GM21447 (cell line): ENCODE data around the gene ATOH8.

Source experiments
- ATAC-seq: cut with Tn5 transposase; IDR thresholded peaks from one replicate; pipeline ENCODE4 v1.9.1; 2021; ENCODE audit not compliant: unreplicated experiment

The ATOH8 gene

GRCh38 chr2:85770369-85770768 is 16.6 kb downstream of the ATOH8 start:
- ATAC-seq: no peak

- no peak for ATAC-seq
Observed at GRCh38 chr2:85770786-85771409, 17.1 kb downstream of the ATOH8 start.

GRCh38 chr2:85771486-85771885 is 17.7 kb downstream of the ATOH8 start:
- no peak for ATAC-seq

DNA sequence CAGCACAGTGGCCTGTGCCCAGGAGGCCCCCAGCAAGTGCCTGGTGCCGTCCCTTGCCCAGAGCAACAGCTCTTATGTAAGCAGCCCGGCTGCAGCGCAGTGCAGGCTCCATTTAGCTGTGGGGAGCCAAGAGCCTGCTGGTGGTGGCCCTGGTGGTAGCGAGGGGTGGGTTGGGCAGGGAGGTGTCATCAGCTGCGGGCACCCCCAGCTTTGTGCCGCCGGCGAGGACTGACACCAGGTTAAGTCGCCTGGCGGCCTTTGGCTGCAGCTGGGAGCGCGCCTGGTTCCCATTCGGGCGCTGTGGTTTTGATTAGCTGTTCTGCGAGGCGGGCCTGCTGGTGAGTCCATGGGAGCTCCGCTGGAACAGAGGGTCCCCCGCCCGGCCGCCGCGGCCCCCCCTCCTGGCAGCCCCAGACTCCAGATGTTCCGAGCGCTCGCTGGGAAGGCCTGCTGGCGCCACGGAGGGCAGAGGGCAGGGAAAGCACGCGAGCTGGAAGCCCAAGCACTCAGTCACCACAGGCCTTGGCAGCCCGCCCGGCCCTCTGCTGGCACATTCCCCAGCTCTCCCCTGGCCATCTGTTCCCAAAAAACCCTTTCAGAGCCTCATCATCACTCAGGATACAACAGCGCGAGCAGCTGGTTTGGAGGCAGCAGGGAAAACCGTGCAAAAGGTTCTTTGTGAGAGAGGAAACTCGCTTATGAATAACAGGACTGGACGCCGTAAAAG is 18.4 kb downstream of the ATOH8 start:
- ATAC-seq: no peak

GRCh38 chr2:85772841-85773491 is 19.2 kb downstream of the ATOH8 start:
- no peak for ATAC-seq

DNA sequence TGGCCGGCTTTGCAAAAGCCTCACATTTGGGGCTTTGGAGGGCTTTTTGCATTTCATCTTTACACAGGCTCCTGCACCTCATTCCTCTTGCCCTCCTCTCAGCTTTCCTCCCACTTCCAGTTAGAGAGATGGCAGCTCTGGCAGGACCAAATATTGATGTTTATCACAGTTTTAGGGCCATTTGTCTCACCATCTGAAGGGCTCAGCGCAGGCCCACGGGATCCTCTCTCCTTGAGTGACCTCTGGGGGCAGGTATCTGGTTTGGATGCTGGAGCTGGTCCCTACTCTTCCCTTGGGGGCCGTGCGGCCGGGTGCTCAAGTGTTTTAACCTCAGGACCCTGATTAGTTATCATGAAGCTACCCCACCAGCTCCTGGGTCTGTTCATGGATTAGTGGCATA is 19.9 kb downstream of the ATOH8 start:
- ATAC-seq: no peak

DNA sequence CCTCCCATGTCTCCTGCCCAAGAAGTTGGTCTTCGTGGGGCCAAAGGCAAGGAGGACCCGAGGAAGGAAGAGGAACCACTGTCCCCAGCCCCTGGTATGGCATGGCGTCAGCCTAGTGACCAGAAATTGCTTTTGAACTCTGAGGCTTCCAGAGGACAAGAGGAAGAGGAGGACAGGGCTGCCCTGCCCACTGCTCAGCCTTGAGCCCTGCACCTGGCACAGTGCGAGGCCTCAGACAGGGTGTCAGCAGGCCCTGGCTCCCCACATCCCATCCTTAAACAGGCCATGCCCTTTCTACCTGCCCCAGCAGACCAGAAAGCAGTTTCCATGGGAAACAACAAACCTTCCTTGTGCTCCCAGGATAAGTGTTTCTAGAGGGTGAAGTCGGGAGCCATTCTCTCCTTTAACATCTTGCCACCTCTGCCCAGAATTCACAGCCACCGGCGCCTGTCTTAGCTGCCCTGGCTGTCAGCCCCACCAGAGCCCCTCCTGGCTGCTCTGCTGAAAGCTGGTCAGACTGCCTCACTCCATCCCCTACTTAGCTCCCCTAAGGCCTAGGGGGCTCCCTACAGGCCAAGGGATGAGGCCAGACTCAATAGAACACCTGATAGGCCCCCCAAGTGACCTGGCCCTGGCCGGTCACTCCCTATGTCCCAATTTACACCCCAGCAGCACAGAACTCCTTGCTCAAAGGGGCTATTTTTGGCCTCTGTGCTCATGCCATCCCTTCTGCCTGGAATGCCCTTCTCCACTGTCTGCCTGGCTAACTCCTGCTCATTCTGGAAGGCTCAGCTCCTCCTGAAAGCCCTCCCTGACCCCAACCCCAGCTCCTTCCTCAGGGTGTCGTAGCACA is 20.6 kb downstream of the ATOH8 start:
- ATAC-seq: no peak

GRCh38 chr2:85775406-85776381 is 21.9 kb downstream of the ATOH8 start:
- no peak for ATAC-seq

DNA sequence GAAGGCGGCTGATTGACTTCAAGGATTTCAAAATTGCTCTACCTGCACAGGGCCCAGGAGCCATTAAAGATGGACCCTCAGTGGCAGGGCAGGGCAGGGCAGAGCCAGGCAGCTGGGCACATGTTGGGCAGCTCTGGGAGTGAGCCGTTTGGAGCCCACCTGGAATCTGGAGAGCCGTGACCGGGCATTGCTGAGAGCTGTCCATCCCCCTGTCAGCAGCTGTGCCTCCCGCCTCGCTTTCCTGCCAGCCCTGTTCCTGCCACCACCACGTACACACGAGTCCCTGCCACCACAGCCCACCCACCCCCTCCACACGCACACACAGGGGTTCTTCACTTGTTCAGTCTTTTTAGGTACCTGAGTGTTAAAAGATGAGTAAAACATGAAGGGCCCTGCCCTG is 22.9 kb downstream of the ATOH8 start:
- no peak for ATAC-seq

DNA sequence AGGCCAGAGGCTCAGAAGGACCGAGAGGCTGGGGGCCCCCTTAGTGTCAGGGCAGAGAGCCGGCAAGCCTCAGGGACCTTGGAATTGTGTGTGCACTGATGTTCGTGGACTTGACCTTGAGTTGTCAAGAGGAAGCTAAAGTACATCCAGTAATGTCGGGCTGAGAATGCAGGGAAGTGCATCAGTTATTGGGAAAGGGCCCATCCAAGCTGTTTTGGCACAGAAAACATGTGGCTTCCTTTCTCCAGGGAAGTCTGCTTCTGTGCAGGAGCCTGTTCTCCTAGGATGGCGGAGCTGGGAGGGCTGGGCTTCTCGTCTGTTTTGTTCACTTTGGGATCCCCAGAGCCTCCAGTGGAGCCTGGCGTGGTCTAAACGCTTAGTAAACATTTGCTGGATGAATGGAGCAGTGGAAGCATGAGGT is 23.7 kb downstream of the ATOH8 start:
- ATAC-seq: no peak

DNA sequence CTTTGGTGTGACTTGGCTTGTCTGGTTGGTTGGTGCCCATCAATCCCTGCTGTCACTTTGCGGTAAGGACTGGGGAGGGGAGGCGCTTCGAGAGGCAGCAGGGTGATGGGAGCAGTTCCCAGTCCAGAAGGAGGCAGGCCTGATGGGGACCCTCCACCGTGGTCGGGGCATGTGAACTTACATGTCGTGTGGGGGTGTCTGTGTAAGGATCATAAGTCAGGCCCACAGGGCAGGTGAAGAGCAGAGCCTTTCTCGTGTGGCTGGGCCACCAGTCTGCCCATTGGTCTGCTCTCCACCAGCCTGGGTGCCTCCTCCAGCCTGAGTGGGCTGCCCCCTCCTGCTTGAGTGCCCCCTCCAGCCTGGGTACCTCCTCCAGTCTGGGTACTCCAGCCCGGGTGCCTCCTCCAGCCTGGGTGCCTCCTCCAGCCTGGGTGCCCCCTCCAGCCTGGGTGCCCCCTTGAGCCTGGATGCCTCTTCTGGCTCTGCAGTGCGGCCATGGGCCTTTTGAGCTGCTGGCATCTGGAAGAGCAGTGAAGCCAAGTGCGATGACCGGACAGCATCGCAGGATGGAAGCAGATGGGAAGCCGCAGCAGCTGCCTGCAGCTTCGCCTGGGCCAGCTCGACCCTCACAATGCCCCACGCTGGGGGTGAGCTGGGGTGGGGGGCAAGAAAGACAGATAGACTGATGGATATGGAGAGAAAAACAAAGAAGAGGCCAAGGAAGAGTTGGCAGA is 25.0 kb downstream of the ATOH8 start:
- ATAC-seq: no peak

DNA sequence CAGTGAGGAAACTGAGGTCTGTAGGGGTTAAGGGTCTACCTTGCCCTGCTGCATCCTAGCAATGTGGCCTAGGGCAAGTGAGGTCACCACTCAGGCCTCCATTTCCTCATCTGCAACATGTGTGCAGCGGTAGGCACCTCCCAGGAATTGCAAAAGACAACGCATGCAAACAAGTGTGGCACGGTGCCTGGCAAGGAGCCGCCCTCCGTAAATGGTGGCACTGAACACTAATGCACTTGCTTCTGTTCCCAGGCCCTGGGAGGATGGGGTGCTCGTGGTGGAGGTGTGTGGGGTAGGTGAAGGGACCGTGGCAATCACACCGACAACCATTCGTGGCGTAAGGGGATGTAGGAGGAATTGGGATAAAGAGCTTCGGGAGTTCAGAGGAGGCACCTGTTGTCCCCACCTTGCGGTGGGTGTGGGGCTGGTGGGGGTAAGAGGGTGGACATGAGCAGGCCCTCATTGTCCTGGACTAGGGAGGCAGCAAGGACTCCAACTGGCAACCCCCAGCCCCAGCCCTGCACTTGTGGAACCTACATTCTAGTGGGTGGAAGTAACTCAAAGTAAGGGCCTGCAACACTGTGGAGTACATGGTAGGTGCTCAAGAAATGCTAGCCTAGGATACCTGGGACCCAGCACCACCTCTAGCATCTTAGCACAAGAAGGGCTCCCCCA is 26.0 kb downstream of the ATOH8 start:
- ATAC-seq: no peak

GRCh38 chr2:85780316-85781012 is 26.7 kb downstream of the ATOH8 start:
- no peak for ATAC-seq

DNA sequence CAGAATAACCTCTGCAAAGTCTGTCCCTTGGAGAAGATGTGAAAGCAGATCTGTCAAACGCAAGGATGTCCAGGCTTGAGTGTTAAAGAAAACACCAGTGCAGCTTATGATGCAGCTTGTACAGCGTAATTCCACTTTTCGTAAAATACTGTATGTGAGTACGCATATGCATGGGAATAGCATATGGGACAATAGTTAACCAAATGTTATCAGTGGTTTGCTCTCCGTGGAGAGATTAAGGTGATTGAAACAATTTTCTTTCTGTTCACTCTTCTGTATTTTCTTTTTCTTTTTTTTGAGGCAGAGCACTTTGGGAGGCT is 27.2 kb downstream of the ATOH8 start:
- ATAC-seq: no peak

DNA sequence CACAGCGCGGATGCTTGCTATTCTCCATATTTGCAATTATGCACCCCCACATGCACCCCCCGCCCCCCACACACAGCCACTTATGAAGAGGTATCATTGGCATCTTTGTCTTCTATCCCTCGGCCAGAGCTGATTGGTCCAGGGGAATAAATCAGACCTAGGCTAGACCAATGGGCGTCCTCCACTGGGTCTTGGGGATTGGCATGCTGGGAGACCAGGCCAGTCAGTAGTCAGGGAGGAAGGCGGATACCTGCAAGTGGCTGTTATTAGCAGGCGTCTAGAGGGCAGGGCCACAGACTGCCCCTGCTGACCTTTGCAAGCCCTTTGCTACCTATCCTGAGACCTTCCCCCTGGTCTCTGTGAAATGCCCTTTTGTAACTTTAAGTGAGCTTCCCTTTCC is 30.0 kb downstream of the ATOH8 start:
- no peak for ATAC-seq

GRCh38 chr2:85784474-85784986 is 30.7 kb downstream of the ATOH8 start:
- ATAC-seq: no peak

- ATAC-seq: no peak
Observed at GRCh38 chr2:85785027-85785822, 31.4 kb downstream of the ATOH8 start.

- ATAC-seq: no peak
Observed at GRCh38 chr2:85785871-85786270, 32.1 kb downstream of the ATOH8 start.
